Body of pancreas (tissue), 4 donors: ENCODE results near the gene TNRC6C. TPM values are rescaled to one million over a fixed set of nuclear protein-coding genes. Genes with fewer than 3 reads are reported as not detected.

Experiments
- ATAC-seq: fragments of 150-250 bp; one replicate; pipeline ENCODE4 v1.9.1; 2016
- DNase-seq, 4 donors: peaks; one replicate each; pipeline ENCODE4 v3.0.0-alpha.2; 2019
- H3K27ac ChIP-seq, 4 donors: fragments of 200-600 bp; sonication (generic); 1 replicate in 3 of 4; 2 replicates in 1 of 4; pipeline versions ENCODE4 v1.5.1 to v1.6.1; 2016 to 2019; ENCODE audit warnings: mild to moderate bottlenecking in 1 of 4, mixed read lengths in 1 of 4, moderate library complexity in 1 of 4
- H3K27me3 ChIP-seq, 2 donors: fragments of 200-600 bp; sonication (generic); one replicate each; pipeline ENCODE4 v1.6.0; 2016; ENCODE audit warnings: mild to moderate bottlenecking in 1 of 2
- H3K36me3 ChIP-seq, 2 donors: fragments of 200-600 bp; sonication (generic); replicated peaks in 1 of 2; 2 replicates each; pipeline ENCODE4 v1.5.1; 2016; ENCODE audit warnings: low read depth in 2 of 2; ENCODE audit not compliant: insufficient read depth in 1 of 2
- H3K4me1 ChIP-seq: fragments of 200-600 bp; sonication (generic); one replicate; pipeline ENCODE4 v1.6.0; 2016
- H3K4me3 ChIP-seq, 2 donors: fragments of 200-600 bp; sonication (generic); 1 replicate in 1 of 2; 2 replicates in 1 of 2; pipeline ENCODE4 v1.5.1; 2016 to 2019
- H3K9me3 ChIP-seq, 3 donors: fragments of 200-600 bp; sonication (generic); 1 replicate in 2 of 3; 2 replicates in 1 of 3; pipeline ENCODE4 v1.5.1; 2016
- POLR2A ChIP-seq, 3 donors: fragments of 450-650 bp; IDR thresholded peaks; one replicate each; pipeline ENCODE4 v1.6.1; 2016; ENCODE audit warnings: antibody characterized with exemption in 3 of 3, mild to moderate bottlenecking in 2 of 3
- WGBS, 2 donors: methylation state at CpG; one replicate each; pipeline ENCODE4 v1.1.5; 2017; 5-methylcytosine and 5-hydroxymethylcytosine counted together
- intact Hi-C: fragments of 100-400 bp; cut with DNase I; formaldehyde crosslinking; loops from one replicate; pipeline ENCODE4 v1.15.1; 2023
- total RNA-seq, 2 donors: library from RNA; depleted of rRNA; stranded (reverse); fragments of >200 nt; gene quantifications; one replicate each; pipeline ENCODE4 v1.1.0, GENCODE V29; 2016
- TF ChIP-seq, protein P1 (sequence below), 7 experiments: fragments of 450-650 bp in 4 of 7; fragments of 200-600 bp in 3 of 7; sonication (generic) in 3 of 7; IDR thresholded peaks; one replicate each; pipeline ENCODE4 v1.5.1; 2016 to 2019; ENCODE audit warnings: antibody characterized with exemption in 7 of 7

The TNRC6C gene
- total RNA-seq, 2 donors from 2014 or later = 4.9 to 13.5 TPM

DNA sequence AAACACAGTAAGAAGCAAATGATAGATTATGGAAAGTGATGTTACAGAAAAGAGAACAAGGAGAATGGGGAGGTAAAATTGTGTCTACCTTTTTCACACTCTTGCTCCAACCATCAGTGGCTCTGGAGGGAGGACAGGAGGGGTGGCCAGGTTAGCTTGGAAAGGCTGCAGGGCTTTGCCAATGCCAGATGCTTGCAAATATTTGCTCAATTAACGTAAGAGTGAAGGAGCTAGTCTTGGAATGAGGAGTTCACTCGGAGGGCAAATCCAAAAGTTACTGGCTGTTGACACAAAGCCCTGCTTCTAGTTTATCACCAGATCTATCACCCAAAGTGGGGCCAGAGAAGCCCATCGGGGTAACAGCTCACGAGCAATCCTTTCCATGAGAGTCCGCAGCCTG is 7.4 kb upstream of the TNRC6C start:
- Histone ChIP-seq H3K27me3 (no peaks in the 10 kb centered on the region), H3K9me3 (no peaks in the 10 kb centered on the region), H3K36me3 (no peaks in the 10 kb centered on the region), H3K4me3 (no peak overlapping the region), H3K4me1 (no peaks in the 10 kb centered on the region), H3K27ac (no peak overlapping the region)
- TF ChIP-seq, protein P1, sequence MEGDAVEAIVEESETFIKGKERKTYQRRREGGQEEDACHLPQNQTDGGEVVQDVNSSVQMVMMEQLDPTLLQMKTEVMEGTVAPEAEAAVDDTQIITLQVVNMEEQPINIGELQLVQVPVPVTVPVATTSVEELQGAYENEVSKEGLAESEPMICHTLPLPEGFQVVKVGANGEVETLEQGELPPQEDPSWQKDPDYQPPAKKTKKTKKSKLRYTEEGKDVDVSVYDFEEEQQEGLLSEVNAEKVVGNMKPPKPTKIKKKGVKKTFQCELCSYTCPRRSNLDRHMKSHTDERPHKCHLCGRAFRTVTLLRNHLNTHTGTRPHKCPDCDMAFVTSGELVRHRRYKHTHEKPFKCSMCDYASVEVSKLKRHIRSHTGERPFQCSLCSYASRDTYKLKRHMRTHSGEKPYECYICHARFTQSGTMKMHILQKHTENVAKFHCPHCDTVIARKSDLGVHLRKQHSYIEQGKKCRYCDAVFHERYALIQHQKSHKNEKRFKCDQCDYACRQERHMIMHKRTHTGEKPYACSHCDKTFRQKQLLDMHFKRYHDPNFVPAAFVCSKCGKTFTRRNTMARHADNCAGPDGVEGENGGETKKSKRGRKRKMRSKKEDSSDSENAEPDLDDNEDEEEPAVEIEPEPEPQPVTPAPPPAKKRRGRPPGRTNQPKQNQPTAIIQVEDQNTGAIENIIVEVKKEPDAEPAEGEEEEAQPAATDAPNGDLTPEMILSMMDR (IDR thresholded peaks at IDR 0.05) = no peak
- TF ChIP-seq POLR2A (IDR thresholded peaks at IDR 0.05) = no peak
- 34 to 36% methylated on average over 5 of the region's 5 CpGs for WGBS, 2 donors
- ATAC-seq (no peak), DNase-seq (no peak)
- intact Hi-C loops = no loop called here

DNA sequence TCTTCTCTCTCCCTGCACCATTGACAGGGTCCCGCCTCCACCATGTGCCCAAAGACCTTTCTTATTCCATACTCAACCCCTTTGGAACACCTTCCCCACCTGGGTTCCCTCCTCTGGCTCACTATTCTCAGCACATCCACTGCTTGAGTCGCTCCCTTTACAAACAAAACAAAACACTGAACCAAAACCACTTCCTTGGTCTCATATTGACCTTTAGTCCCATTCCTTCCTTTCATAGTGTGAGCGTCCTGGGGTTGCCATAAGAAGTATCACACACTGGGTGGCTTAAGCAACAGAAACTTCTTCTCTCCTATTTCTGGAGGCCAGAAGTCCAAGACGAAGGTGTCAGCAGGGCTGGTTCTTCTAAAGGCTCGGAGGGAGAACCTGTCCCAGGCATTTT is 6.1 kb upstream of the TNRC6C start:
- intact Hi-C loops = no loop called here
- DNase-seq = no peak
- H3K36me3 ChIP-seq = no peaks in the 10 kb centered on the region
- no peak for TF ChIP-seq POLR2A (IDR thresholded peaks at IDR 0.05)
- TF ChIP-seq, protein P1 (IDR thresholded peaks at IDR 0.05) = no peak
- no peaks in the 10 kb centered on the region for H3K9me3 ChIP-seq
- WGBS, 2 donors = 73 to 75% methylated on average over 5 of the region's 5 CpGs
- H3K4me1 ChIP-seq = no peaks in the 10 kb centered on the region
- no peak for ATAC-seq
- H3K27me3 ChIP-seq = no peaks in the 10 kb centered on the region
- H3K4me3 ChIP-seq = no peak overlapping the region
- no peak overlapping the region for H3K27ac ChIP-seq

DNA sequence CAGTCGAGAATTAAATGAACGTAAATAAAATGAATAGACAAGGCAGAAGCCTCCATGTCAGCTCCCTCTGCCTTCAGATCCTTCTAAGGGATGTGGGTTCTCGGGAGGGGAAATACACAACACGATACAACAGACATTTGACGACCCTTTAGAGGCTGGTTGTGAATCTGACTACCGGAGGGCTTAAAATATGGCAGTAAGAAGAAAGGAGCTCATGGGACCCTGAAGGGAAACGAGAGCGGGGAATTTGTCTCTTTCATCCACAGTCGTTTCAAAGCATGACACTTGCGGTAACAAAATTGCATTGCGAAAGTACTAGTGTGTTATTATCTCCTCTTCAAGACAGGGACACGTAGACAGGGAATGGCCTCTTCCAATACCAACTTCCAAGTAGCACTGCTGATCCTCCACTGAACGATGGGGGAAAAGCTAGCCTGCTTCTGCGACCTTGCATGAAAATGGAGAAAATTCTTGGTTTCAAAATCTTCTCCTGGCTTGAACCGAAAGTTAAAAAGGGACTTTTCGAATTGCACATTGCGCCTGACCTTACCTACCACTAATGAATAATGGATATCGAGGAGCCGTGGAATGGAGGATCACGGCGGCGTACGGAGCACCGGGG is 1.2 kb upstream of the TNRC6C start:
- Histone ChIP-seq H3K36me3 (no peaks in the 10 kb centered on the region), H3K4me1 (peaks cover 17% of the 10 kb centered on the region), H3K27me3 (no peaks in the 10 kb centered on the region), H3K27ac (peak overlapping the region in 3 of 4 donors; percentile 56 to 83 (median 81)), H3K4me3 (peak overlapping the region; percentile 44 to 80), H3K9me3 (no peaks in the 10 kb centered on the region)
- ATAC-seq (no peak), DNase-seq (no peak)
- 14 to 26% methylated on average over 24 of the region's 24 CpGs for WGBS, 2 donors
- TF ChIP-seq, protein P1 (IDR thresholded peaks at IDR 0.05) = no peak
- no peak for TF ChIP-seq POLR2A (IDR thresholded peaks at IDR 0.05)
- intact Hi-C loops = no loop called here

DNA sequence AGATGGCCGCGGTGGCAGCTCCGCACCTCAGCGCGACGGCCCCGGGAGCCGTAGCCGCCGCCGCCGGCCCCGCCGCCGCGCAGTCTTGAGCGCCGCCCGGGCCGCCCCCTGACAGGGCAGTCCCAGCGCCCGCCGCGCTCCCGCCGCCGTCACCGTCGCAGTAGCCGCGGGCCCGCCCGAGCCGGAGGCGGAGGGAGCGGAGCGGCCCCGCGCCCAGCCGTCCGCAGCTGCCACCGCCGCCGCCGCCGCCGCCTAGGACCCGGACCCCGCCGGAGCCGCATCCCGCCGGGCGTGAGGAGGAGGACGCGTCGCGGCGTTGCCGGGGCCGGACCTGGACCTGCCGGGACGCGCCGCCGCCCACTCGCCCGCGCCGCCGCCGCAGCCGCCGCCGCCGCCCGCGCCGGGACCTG is 218 bp downstream of the TNRC6C start:
- ATAC-seq (peak; percentile 45), DNase-seq (no peak)
- Histone ChIP-seq H3K36me3 (no peaks in the 10 kb centered on the region), H3K9me3 (no peaks in the 10 kb centered on the region), H3K4me3 (no peak overlapping the region), H3K27ac (peak overlapping the region in 3 of 4 donors; percentile 81 to 85 (median 83)), H3K27me3 (no peaks in the 10 kb centered on the region), H3K4me1 (peaks cover 22% of the 10 kb centered on the region)
- TF ChIP-seq POLR2A (IDR thresholded peaks at IDR 0.05) = no peak
- TF ChIP-seq, protein P1 (IDR thresholded peaks at IDR 0.05) = no peak
- intact Hi-C loops = no loop called here
- 0% methylated on average over 36 of the region's 79 CpGs; no CpG with 5 or more reads in 1 of the 2 donors for WGBS, 2 donors
